ENCODE results near the gene C1orf210.

DNA sequence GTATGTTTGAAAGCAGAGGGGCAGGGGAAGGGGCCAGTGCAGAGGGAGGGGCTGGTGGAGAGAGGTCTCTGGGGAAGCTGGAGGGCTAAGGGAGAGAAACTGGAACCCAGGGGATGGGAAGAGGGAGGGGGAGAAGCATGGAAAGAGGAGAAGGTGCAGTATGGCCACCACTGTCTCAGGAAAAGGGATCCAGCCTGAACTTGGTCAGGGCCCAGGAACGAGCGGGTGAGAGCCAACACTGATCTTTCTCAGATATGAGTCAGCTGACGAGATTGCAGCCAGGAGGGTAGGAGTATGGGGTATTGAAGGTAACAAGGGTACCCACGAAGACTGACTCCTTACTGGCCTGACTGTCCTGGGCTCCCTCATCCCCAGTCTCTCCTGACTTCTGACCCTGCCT is 33.5 kb upstream of the C1orf210 start:
- no peak for TF ChIP-seq CTCF (conservative IDR thresholded peaks at IDR 0.05)
- no peak for TF ChIP-seq ZFX (IDR thresholded peaks at IDR 0.05)

Data from C4-2B (cell line).